ENCODE results near the gene PITX3.

PITX3 gene

GRCh38 chr10:102188298-102188940 is 52.9 kb downstream of the PITX3 start:
- H3K4me3 ChIP-seq (replicated peaks; ENCODE audit: low read depth, low read length): no peak overlapping the region
- TF ChIP-seq CTCF (IDR thresholded peaks at IDR 0.05; ENCODE audit: low read depth, low read length, missing control alignments): no peak
- DNase-seq (ENCODE audit: extremely low read depth, low read depth): no peak

DNA sequence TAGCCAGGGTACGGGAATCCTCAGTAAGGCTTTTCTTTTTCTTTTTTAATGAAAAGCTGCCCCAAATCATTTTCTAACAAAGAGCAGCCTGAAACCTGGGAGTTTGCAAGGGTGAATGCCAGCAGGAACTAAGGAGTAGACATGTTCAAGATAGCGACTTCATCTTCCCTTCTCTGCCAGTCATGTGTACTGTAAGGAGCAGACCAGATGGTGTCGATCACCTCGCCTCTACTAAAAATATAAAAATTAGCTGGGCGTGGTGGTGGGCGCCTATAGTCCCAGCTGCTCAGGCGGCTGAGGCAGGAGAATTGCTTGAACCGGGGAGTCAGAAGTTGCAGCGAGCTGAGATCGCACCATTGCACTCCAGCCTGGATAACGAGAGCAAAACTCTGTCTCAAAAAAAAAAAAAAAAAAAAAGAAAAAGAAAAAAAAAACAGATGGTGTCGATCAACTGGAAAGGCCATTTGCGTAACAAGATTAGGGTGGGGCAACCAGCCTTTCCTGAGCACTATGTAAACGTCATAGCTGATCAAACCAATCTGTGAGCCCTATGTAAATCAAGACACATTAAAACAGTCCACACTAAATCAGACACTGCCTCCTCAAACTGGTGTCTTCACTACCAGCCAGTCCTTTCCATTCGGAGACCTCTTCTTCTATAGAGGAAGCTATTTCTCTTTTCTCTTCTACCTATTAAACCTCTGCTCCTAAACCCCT is 55.3 kb downstream of the PITX3 start:
- no peak for TF ChIP-seq CTCF (IDR thresholded peaks at IDR 0.05; ENCODE audit: low read depth, low read length, missing control alignments)
- H3K4me3 ChIP-seq (replicated peaks; ENCODE audit: low read depth, low read length): no peak overlapping the region
- no peak for DNase-seq (ENCODE audit: extremely low read depth, low read depth)

DNA sequence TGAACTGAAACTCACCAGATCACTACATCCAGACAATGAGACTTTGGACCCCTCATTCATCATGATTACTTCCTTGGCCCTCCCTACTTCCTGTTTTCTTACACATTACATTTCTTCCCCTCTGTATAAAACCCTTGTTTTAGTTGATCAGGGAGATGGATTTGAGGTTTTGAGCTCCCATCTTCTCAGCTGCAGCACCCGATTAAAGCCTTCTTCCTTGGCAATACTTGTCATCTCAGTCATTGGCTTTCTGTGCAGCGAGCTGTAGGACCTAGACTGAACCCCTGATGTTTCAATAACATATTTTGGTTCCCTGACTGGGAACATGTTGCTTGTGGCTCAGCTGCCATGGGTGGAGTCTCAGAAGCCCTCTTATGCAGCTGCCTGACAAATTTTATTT is 56.0 kb downstream of the PITX3 start:
- H3K4me3 ChIP-seq (replicated peaks; ENCODE audit: low read depth, low read length): no peak overlapping the region
- no peak for DNase-seq (ENCODE audit: extremely low read depth, low read depth)
- TF ChIP-seq CTCF (IDR thresholded peaks at IDR 0.05; ENCODE audit: low read depth, low read length, missing control alignments): no peak

- H3K4me3 ChIP-seq (replicated peaks; ENCODE audit: low read depth, low read length): no peak overlapping the region
- TF ChIP-seq CTCF (IDR thresholded peaks at IDR 0.05; ENCODE audit: low read depth, low read length, missing control alignments): no peak
- DNase-seq (ENCODE audit: extremely low read depth, low read depth): no peak
Measured at GRCh38 chr10:102184606-102185005, 56.7 kb downstream of the PITX3 start.

Data from HFF-Myc (cell line).